Type B pancreatic cell (in vitro differentiated cells): ENCODE data around the gene OBSCN. TPM values are rescaled to one million over a fixed set of nuclear protein-coding genes. Genes with fewer than 3 reads are reported as not detected.
A peak's percentile ranks its signal among the peaks of the same experiment; 100 is the strongest.

Source experiments
- DNase-seq: peaks from one replicate; pipeline ENCODE4 v3.0.0; 2021; ENCODE audit warnings: mixed read lengths; ENCODE audit not compliant: unreplicated experiment; ENCODE audit errors: extremely low spot score
- H3K27ac Mint-ChIP-seq: 2 replicates; pipeline ENCODE4 v1.8.0; 2021; ENCODE audit warnings: mild to moderate bottlenecking, mixed read lengths
- H3K27me3 Mint-ChIP-seq: 2 replicates; pipeline ENCODE4 v1.8.0; 2021; ENCODE audit warnings: mixed read lengths
- H3K36me3 Mint-ChIP-seq: 2 replicates; pipeline ENCODE4 v1.8.0; 2021; ENCODE audit warnings: mixed read lengths
- H3K4me1 Mint-ChIP-seq: one replicate; pipeline ENCODE4 v1.8.0; 2021; ENCODE audit warnings: mixed read lengths; ENCODE audit not compliant: unreplicated experiment
- H3K4me3 Mint-ChIP-seq: 2 replicates; pipeline ENCODE4 v1.8.0; 2021; ENCODE audit warnings: mild to moderate bottlenecking, mixed read lengths
- H3K9me3 Mint-ChIP-seq: 2 replicates; pipeline ENCODE4 v1.8.0; 2021; ENCODE audit warnings: mixed read lengths
- total RNA-seq: library from RNA; stranded (reverse); gene quantifications from 2 replicates; pipeline ENCODE4 v1.2.1, GENCODE V29; 2021; ENCODE audit warnings: low replicate concordance
- TF ChIP-seq, protein P1 (sequence below): fragments of 200-600 bp; sonication (generic); conservative IDR thresholded peaks from 2 replicates; pipeline ENCODE4 v1.5.0; 2021; ENCODE audit warnings: antibody characterized with exemption, mild to moderate bottlenecking

Gene OBSCN
- total RNA-seq, 1 donor from 2014 or later: 48.9 TPM

DNA sequence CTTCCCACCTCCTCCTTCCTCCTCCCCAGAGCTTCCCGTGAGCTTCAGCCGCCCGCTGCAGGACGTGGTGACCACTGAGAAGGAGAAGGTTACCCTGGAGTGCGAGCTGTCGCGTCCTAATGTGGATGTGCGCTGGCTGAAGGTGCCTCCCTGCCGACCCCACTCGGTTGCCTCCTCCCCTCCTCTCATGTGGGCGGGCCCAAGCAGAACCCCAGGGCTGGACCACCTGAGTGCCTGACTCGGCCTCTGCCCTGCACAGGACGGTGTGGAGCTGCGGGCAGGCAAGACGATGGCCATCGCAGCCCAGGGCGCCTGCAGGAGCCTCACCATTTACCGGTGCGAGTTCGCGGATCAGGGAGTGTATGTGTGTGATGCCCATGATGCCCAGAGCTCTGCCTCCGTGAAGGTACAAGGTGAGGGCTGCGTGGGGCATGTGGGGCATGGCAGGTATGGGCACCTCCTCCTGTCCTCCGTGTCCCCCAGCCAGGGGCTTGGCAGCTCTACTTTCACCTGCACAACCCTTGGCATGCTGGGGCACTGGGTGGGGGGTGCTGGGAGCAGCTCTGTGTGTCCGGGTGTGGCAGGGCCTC is 69.2 kb downstream of the OBSCN start:
- TF ChIP-seq, protein P1, sequence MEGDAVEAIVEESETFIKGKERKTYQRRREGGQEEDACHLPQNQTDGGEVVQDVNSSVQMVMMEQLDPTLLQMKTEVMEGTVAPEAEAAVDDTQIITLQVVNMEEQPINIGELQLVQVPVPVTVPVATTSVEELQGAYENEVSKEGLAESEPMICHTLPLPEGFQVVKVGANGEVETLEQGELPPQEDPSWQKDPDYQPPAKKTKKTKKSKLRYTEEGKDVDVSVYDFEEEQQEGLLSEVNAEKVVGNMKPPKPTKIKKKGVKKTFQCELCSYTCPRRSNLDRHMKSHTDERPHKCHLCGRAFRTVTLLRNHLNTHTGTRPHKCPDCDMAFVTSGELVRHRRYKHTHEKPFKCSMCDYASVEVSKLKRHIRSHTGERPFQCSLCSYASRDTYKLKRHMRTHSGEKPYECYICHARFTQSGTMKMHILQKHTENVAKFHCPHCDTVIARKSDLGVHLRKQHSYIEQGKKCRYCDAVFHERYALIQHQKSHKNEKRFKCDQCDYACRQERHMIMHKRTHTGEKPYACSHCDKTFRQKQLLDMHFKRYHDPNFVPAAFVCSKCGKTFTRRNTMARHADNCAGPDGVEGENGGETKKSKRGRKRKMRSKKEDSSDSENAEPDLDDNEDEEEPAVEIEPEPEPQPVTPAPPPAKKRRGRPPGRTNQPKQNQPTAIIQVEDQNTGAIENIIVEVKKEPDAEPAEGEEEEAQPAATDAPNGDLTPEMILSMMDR: no peak
- no peaks in the 10 kb centered on the region for H3K27me3 Mint-ChIP-seq
- no peak for DNase-seq

DNA sequence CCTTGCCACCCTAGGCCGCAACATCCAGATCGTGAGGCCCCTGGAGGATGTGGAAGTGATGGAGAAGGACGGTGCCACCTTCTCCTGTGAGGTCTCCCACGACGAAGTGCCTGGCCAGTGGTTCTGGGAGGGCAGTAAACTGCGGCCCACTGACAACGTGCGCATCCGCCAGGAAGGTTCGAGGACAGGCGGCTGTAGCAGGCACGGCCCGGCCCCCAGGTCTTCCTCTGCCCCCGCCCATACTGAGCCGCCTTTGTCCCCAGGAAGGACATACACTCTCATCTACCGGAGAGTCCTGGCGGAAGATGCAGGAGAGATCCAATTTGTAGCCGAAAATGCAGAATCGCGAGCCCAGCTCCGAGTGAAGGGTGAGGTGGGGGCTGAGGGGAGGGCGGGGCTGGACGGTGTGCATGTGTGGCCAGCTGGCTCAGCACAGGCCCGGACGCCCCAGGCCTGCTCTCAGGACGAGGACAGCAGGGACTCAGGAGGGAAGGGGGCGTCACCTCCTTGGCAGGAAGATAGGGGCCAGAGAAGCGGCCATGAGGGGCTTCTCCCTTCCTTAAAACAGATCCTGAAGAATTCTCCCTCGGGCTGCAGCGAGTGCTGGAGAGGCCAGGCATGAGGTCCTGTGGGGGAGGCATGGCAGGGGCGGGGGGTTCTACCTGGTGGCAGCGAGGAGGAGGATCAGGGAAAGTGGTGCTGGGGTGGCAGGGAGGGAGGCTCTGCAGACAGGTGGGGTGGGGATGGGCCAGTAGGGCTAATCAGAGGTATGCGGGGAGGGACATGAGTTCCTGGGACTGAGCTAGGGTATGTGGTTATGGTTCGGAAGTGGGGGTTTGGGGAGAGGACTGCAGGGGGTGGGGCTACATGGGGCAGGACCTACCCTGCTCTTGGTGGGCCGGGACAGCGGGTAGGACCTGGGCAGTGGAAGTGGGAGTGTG is 69.9 kb downstream of the OBSCN start:
- H3K9me3 Mint-ChIP-seq: no peaks in the 10 kb centered on the region
- H3K4me1 Mint-ChIP-seq: no peaks in the 10 kb centered on the region
- DNase-seq: no peak
- H3K27me3 Mint-ChIP-seq: no peaks in the 10 kb centered on the region
- H3K4me3 Mint-ChIP-seq: no peak overlapping the region
- no peaks in the 10 kb centered on the region for H3K36me3 Mint-ChIP-seq
- TF ChIP-seq, protein P1: no peak
- no peak overlapping the region for H3K27ac Mint-ChIP-seq

More for the DNA sequence above, 69.2 kb downstream of the OBSCN start:
- Mint-ChIP-seq H3K27ac (no peak overlapping the region), H3K9me3 (no peaks in the 10 kb centered on the region), H3K4me3 (no peak overlapping the region), H3K4me1 (no peaks in the 10 kb centered on the region), H3K36me3 (no peaks in the 10 kb centered on the region)

DNA sequence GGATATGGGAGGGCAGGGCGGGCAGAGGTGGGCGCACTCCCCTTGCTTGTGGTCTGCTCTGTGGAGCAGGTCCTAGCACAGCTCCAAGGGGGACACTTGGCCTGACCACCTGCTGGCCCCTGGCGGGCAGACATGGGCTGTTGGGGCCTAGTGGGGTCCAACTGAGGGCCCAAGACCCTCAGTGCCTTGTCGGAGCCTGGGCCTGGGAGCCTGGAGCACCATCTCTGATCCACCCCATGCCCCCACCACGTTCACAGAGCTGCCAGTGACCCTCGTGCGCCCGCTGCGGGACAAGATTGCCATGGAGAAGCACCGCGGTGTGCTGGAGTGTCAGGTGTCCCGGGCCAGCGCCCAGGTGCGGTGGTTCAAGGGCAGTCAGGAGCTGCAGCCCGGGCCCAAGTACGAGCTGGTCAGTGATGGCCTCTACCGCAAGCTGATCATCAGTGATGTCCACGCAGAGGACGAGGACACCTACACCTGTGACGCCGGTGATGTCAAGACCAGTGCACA is 70.6 kb downstream of the OBSCN start:
- DNase-seq: no peak
- Mint-ChIP-seq H3K27me3 (no peaks in the 10 kb centered on the region), H3K36me3 (no peaks in the 10 kb centered on the region), H3K9me3 (no peaks in the 10 kb centered on the region), H3K4me1 (no peaks in the 10 kb centered on the region), H3K27ac (no peak overlapping the region), H3K4me3 (no peak overlapping the region)
- TF ChIP-seq, protein P1: no peak

DNA sequence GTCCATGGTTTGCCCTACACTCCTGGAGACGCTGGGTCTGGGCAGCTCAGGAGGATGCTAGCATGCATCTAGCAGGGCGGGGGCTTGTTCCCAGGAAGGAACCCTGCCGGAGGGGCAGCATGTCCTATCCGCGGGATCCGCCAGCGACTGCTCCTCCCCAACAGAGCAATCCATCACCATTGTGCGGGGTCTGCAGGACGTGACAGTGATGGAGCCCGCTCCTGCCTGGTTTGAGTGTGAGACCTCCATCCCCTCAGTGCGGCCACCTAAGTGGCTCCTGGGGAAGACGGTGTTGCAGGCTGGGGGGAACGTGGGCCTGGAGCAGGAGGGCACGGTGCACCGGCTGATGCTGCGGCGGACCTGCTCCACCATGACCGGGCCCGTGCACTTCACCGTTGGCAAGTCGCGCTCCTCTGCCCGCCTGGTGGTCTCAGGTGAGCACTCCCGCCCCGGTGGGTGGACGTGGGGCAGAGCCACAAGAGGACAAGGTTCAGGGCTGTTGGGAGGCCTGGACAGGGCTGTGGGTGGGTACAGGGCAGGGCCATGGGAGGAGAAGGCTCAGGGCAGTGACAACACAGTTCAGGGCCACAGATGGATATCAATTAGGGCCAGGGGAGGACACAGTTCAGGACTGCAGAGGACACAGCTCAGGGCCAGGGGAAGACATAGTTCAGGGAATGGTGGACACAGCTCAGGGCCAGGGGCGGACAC is 71.3 kb downstream of the OBSCN start:
- TF ChIP-seq, protein P1: no peak
- DNase-seq: peak; percentile 63
- H3K9me3 Mint-ChIP-seq: no peaks in the 10 kb centered on the region
- no peaks in the 10 kb centered on the region for H3K36me3 Mint-ChIP-seq
- no peaks in the 10 kb centered on the region for H3K4me1 Mint-ChIP-seq
- no peaks in the 10 kb centered on the region for H3K27me3 Mint-ChIP-seq
- H3K4me3 Mint-ChIP-seq: no peak overlapping the region
- no peak overlapping the region for H3K27ac Mint-ChIP-seq

DNA sequence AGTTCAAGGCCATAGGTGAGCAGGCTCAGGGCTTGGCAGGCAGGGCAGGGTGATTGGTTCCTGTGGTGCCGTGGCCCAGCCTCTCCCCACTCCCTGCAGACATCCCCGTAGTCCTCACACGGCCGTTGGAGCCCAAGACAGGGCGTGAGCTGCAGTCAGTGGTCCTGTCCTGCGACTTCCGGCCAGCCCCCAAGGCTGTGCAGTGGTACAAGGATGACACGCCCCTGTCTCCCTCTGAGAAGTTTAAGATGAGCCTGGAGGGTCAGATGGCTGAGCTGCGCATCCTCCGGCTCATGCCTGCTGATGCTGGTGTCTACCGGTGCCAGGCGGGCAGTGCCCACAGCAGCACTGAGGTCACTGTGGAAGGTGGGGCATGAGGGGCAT is 71.9 kb downstream of the OBSCN start:
- no peaks in the 10 kb centered on the region for H3K36me3 Mint-ChIP-seq
- H3K27ac Mint-ChIP-seq: no peak overlapping the region
- no peaks in the 10 kb centered on the region for H3K4me1 Mint-ChIP-seq
- DNase-seq: no peak
- TF ChIP-seq, protein P1: no peak
- no peak overlapping the region for H3K4me3 Mint-ChIP-seq
- no peaks in the 10 kb centered on the region for H3K27me3 Mint-ChIP-seq
- no peaks in the 10 kb centered on the region for H3K9me3 Mint-ChIP-seq
